Activated CD8-positive, alpha-beta memory T cell treated with anti-CD3 and anti-CD28 coated beads for 4 hours (primary cell): ENCODE measurements around the gene GEN1.

ENCODE experiments used
- DNase-seq, 2 donors: peaks; one replicate each; pipeline ENCODE4 v3.0.0-alpha.2; 2020; ENCODE audit warnings: low read depth in 2 of 2

Gene GEN1

GRCh38 chr2:17753803-17754663 is at the start of gene GEN1, which contains the start of gene SMC6:
Gene GEN1, plus strand, starts transcription at chr2:17754138. Its CDS starts 5,806 bp downstream, at chr2:17759944.
Gene SMC6, minus strand, starts transcription at chr2:17753810. Its CDS starts 7,864 bp downstream, at chr2:17745946.
- peak; percentile 77 to 85 for DNase-seq

GRCh38 chr2:17706845-17707244 is 47.1 kb upstream of the GEN1 start:
- DNase-seq = no peak

- no peak for DNase-seq
These were observed 45.4 kb upstream of the GEN1 start for GRCh38 chr2:17708501-17708900.

DNA sequence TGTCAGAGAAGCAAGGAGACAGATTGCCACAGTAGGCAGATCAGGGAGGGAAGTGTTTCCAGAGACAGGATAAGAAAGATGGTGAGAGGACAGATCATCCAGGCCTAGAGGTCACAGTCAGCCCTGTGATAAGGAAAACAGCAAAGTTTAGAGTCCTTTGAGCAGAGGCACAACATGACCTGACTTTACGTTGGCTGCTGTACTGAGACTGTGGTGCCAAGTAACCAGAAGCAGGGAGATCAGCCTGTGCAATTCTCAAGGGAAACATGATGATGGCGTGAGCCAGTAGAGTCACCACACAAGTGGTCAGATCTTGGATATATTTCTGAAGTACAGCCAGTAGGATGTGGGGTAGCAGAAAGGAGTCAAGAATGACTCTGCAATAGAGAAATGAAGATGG is 44.0 kb upstream of the GEN1 start:
- no peak for DNase-seq

GRCh38 chr2:17710547-17711248 is 43.2 kb upstream of the GEN1 start:
- DNase-seq = no peak

DNA sequence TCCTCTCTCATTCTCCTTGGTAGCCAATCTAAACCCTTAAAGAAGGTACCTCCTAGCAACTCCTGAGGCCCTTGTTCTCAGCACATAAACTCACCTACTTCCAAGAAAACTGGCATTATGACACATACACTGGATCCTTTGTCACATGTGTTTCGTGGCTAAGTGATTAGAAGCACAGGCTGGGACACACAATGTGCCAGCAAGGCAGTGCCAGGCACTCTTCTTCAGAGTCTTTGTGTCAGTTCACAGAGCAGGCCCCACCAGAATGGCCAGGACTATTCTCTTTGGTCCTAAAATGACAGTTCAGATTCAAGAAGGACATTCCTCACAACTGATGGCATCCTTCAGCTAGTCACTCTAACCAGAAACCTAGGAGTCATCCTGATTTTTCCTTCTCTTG is 40.6 kb upstream of the GEN1 start:
- no peak for DNase-seq

DNA sequence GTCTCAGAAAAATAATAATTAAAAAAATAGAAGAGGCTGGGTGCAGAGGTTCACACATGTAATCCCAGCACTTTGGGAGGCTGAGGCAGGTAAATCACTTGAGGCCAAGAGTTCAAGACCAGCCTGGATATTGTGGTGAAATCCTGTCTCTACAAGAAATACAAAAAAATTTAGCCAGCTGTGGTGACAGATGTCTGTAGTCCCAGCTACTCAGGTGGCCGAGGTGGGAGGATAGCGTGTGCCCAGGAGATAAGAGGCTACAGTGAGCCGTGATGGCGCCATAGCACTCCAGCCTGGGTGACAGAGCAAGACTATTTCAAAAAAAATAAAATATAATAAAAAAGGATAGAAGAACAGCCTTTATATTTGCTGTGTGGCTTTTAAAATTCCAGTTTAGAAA is 36.3 kb upstream of the GEN1 start:
- no peak for DNase-seq

GRCh38 chr2:17718689-17719088 is 35.2 kb upstream of the GEN1 start:
- no peak for DNase-seq

DNA sequence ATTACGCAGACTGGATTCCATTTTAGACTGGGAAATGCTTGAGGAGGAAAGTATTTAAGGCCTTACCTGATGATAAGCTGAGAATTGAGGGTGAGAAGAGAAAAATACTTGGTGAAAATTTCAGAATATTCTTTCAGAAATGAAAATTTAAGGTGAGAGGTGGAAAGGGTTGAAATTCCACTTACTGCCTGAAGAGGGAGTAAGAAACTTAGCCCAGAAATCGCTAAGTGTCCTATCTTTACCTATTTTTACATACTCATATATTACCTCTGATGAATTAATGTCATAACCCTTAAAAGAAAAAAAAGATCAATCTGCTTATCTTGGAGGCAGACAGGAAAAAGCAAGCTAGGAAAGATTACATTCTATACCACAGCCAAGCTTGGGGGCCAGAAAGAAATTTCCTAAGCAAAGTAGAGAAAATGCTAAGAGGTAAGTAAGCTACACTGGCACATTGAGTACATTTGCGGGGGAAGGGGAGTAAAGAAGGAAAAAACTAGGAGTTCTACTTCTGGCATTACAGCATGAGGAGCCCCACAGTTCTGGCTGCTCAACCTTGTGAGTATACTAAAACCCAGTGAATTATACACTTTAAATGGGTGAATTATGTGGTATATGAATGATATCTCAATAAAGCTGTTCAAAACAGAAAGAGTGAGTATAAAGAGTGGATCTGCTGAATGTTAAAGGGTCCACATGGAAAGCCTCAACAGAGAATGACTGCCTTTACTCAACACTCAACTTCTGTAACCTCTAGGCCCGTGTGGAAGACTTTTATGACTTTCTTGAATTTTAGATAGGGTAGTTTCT is 34.2 kb upstream of the GEN1 start:
- DNase-seq = no peak

DNA sequence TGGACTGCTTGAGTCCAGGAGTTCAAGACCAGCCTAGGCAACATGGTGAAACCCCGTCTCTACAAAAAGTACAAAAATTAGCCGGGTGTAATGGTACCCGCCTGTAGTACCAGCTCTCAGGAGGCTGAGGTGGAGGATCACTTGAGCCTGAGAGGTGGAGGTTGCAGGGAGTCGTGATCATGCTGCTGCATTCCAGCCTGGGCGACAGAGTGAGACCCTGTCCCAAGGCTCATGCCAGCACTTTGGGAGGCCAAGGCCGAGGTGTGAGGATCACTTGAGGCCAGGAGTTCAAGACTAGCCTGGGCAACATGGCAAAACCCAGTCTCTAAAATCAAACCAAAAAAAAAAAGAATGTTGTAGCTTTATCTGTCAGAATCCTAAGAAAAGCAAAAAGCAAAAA is 25.7 kb upstream of the GEN1 start:
- no peak for DNase-seq

GRCh38 chr2:17729880-17730279 is 24.1 kb upstream of the GEN1 start:
- no peak for DNase-seq

- DNase-seq = no peak
These were observed 20.3 kb upstream of the GEN1 start for GRCh38 chr2:17733599-17733998.

DNA sequence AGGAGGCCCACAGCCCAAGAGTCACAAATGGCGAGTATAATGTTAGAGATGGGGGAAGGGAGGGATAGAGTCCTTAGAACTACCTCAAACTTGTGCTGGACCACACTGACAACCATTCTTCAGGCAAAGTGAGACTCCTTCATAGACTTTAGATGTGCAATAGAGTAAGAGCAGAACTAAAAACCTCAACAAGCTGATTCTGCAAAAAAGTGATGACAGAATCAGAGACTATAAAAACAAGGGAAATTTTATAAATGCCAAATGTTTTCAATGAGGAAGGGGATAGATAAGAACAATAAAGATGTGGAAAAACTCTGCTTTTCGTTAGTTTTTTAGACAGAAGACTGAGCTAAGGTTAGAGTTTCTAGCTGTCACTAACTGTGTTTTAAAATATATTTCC is 18.1 kb upstream of the GEN1 start:
- DNase-seq = no peak

GRCh38 chr2:17736989-17737388 is 16.9 kb upstream of the GEN1 start:
- DNase-seq = no peak

GRCh38 chr2:17740203-17740602 is 13.7 kb upstream of the GEN1 start:
- DNase-seq = no peak

DNA sequence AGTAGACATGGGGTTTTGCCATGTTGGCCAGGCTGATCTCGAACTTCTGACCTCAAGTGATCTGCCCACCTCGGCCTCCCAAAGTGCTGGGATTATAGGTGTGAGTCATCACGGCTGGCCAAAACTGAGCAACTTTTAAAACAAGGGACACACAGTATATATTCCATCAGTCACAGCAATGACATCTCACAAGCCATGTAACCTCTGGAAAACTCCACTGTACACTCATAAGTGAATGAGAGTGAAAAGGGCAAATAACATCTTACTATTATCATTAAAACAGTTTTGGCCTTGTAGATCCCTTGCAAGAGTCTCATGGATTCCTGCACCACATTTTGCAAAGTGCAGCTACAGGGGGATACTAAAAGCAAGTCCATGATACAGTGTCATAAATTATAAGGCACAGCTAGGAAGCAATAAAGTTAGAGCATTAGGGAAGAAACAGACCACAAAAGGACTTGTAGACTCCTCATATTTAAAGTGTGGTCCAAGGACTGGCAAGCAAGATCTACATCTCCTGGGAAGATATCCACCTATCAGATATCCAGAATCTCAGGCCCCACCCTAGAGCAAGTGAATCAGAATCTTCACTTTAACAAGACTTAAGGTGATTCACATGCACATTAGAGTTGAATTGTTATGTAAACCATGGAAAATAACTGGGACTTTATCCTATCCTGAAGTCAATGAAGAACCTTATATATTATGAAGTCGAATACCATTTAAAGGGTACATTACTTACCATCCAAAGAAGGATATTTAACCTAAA is 6.1 kb upstream of the GEN1 start:
- no peak for DNase-seq

DNA sequence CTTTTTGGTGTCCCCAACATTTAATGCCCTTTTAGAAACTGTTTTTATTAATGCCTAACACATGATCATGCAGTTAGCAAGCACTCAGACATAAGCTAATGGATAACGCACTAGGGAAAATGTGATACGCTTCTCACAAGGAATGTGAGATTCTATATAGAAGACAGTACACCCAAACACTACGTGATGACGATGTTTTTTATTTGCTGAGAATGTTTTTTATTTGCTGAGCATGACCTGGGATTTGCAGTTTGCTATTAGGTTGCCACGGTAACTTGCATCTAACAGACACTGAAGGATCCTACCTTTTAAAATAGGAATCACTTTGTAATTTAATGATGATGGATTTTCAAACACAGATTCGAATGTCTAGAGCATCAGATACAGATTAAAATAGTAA is 5.2 kb upstream of the GEN1 start:
- no peak for DNase-seq

DNA sequence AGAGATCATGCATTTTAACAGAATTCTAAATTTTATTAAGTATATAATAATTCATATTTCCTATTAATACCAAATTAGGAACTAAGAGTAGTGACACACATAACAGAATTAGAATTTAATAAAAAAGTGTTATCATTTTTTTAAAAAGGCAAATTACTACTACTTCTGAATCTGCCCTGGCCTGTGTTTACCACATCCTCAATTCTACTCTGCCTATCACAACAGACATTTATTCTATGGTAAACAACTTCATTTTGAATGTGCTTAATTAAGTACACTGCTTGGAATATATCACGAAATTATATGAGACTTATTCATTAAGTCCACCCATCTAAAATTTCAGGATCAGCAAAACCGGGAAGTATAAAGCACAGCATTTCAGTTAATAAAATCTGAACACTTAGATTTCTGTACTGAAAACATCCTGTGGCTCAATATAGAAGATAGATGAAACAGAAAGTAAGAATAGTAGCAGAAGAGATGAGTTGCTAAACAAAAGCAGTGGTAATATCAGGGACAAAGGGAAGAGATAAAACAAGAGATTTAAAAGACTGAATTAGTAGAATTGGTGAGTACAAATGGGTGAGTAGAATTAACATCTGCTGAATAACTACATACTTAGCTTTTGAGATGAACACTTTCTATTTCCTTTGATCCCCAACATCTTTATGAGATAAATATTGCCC is 4.0 kb upstream of the GEN1 start:
- no peak for DNase-seq

- DNase-seq = no peak
These were observed 1.7 kb upstream of the GEN1 start for GRCh38 chr2:17752246-17752645.

- DNase-seq = peak in 1 of 2 donors; percentile 11
These were observed 791 bp upstream of the GEN1 start for GRCh38 chr2:17752892-17753802.
